ENCODE results near the gene LRRC75B. TPM values are rescaled to one million over a fixed set of nuclear protein-coding genes. Genes with fewer than 3 reads are reported as not detected.

Gene LRRC75B
- total and polyA plus RNA-seq, 2 of the 8 experiments (the other 6 are each of a cell fraction or from before 2014, with no cell fraction given): 12.2 to 26.6 TPM

GRCh38 chr22:24594569-24595120 lies 1.8 kb upstream of the LRRC75B start (continued):
- TF ChIP-seq RNF2 (IDR thresholded peaks at IDR 0.05; ENCODE audit: borderline replicate concordance, low read depth, low read length, missing control alignments, poor library complexity, severe bottlenecking) (no peak), CTCF (IDR thresholded peaks at IDR 0.05; ENCODE audit: control extremely low read depth in 1 of 3, insufficient read depth in 1 of 3, low read depth in 1 of 3, low read length in 3 of 3) (no peak), POLR2AphosphoS5 (IDR thresholded peaks at IDR 0.05; ENCODE audit: low read depth, low read length) (no peak), USF2 (IDR thresholded peaks at IDR 0.05; ENCODE audit: low read length) (no peak), CEBPB (IDR thresholded peaks at IDR 0.05; ENCODE audit: low read depth, low read length) (no peak), POU5F1 (IDR thresholded peaks at IDR 0.05; ENCODE audit: low read depth, low read length) (no peak), POLR2A (IDR thresholded peaks at IDR 0.05; ENCODE audit: control extremely low read depth in 1 of 2, low read depth in 2 of 2, low read length in 2 of 2) (no peak)
